Activated CD4-positive, alpha-beta T cell treated with anti-CD3 and anti-CD28 coated beads, Interleukin-2, Interleukin-6, amounts not matched to agents 100 ng/mL and 50 ng/mL, durations not matched to agents 16 hours and 8 hours (primary cell): ENCODE data around the gene SST.
"Not testable (repeated sequence)": the region's sequence is repeated elsewhere in the genome, so short reads cannot be mapped to it uniquely, and the experiment has no call there.

Experiments used
- DNase-seq: peaks from one replicate; pipeline ENCODE4 v3.0.0-alpha.2; 2020

SST gene

GRCh38 chr3:187681756-187682155 lies 11.6 kb upstream of the SST start:
- not testable (repeated sequence) for DNase-seq

GRCh38 chr3:187679638-187680396 lies 9.6 kb upstream of the SST start:
- DNase-seq = peak; percentile 80

- DNase-seq = peak; percentile 54
These were observed 8.6 kb upstream of the SST start for GRCh38 chr3:187678726-187679268.

GRCh38 chr3:187677604-187678003 lies 7.4 kb upstream of the SST start:
- DNase-seq = no peak

GRCh38 chr3:187673012-187673411 lies 2.8 kb upstream of the SST start:
- DNase-seq = no peak

- no peak for DNase-seq
These were observed 2.7 kb downstream of the SST start for GRCh38 chr3:187667526-187667925.

GRCh38 chr3:187665764-187666402 lies 4.3 kb downstream of the SST start:
- DNase-seq = peak; percentile 43

- DNase-seq = peak; percentile 40
These were observed 5.2 kb downstream of the SST start for GRCh38 chr3:187665010-187665409.

GRCh38 chr3:187662848-187663409 lies 7.3 kb downstream of the SST start:
- no peak for DNase-seq

GRCh38 chr3:187661267-187661666 lies 8.9 kb downstream of the SST start:
- no peak for DNase-seq

GRCh38 chr3:187651282-187651681 lies 18.9 kb downstream of the SST start:
- DNase-seq = no peak

- DNase-seq = peak; percentile 10
These were observed 22.0 kb downstream of the SST start for GRCh38 chr3:187648177-187648576.

- no peak for DNase-seq
These were observed 23.1 kb downstream of the SST start for GRCh38 chr3:187646906-187647660.

- DNase-seq = not testable (repeated sequence)
These were observed 24.8 kb downstream of the SST start for GRCh38 chr3:187645379-187645778.

GRCh38 chr3:187642861-187643260 lies 27.3 kb downstream of the SST start:
- no peak for DNase-seq

- no peak for DNase-seq
These were observed 28.7 kb downstream of the SST start for GRCh38 chr3:187641320-187642016.

GRCh38 chr3:187640569-187641059 lies 29.6 kb downstream of the SST start:
- no peak for DNase-seq

GRCh38 chr3:187639927-187640568 lies 30.1 kb downstream of the SST start:
- no peak for DNase-seq

- no peak for DNase-seq
These were observed 33.7 kb downstream of the SST start for GRCh38 chr3:187636528-187636927.

GRCh38 chr3:187630404-187630803 lies 39.8 kb downstream of the SST start:
- no peak for DNase-seq

GRCh38 chr3:187629711-187630110 lies 40.5 kb downstream of the SST start:
- DNase-seq = no peak

GRCh38 chr3:187628169-187628568 lies 42.0 kb downstream of the SST start:
- DNase-seq = no peak
